ENCODE measurements around the gene PTGER2.

Gene PTGER2, protein sequence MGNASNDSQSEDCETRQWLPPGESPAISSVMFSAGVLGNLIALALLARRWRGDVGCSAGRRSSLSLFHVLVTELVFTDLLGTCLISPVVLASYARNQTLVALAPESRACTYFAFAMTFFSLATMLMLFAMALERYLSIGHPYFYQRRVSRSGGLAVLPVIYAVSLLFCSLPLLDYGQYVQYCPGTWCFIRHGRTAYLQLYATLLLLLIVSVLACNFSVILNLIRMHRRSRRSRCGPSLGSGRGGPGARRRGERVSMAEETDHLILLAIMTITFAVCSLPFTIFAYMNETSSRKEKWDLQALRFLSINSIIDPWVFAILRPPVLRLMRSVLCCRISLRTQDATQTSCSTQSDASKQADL

GRCh38 chr14:52313903-52314594 lies at the start of gene PTGER2:
Gene PTGER2, plus strand, starts transcription at chr14:52314312. Its CDS starts 237 bp downstream, at chr14:52314549.
- DNase-seq (ENCODE audit: low read depth in 2 of 2), result peak; percentile 75 to 85

DNA sequence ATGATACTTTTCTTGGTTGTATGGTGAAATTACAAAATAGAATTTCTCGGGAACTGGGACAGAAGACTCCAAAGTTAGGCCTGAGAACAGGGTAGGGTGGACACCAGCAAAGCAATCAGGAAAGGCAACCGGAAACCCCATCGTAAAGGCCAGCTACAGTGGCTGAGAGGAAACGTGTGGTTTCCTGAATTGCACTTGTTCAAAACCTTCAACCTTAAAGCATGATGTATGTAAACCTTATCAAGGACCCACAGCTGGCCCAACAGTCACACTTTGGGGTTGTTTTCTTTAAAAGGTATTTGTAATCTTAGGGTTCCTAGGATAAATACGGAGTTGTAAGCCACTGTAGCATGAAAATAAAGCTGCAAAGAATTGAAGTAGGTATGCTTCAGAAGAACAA lies 48.9 kb upstream of the PTGER2 start:
- no peak for DNase-seq (ENCODE audit: low read depth in 2 of 2)

GRCh38 chr14:52266179-52266578 lies 47.9 kb upstream of the PTGER2 start:
- DNase-seq (ENCODE audit: low read depth in 2 of 2), result no peak

- no peak for DNase-seq (ENCODE audit: low read depth in 2 of 2)
These were observed 47.3 kb upstream of the PTGER2 start for GRCh38 chr14:52266782-52267181.

DNA sequence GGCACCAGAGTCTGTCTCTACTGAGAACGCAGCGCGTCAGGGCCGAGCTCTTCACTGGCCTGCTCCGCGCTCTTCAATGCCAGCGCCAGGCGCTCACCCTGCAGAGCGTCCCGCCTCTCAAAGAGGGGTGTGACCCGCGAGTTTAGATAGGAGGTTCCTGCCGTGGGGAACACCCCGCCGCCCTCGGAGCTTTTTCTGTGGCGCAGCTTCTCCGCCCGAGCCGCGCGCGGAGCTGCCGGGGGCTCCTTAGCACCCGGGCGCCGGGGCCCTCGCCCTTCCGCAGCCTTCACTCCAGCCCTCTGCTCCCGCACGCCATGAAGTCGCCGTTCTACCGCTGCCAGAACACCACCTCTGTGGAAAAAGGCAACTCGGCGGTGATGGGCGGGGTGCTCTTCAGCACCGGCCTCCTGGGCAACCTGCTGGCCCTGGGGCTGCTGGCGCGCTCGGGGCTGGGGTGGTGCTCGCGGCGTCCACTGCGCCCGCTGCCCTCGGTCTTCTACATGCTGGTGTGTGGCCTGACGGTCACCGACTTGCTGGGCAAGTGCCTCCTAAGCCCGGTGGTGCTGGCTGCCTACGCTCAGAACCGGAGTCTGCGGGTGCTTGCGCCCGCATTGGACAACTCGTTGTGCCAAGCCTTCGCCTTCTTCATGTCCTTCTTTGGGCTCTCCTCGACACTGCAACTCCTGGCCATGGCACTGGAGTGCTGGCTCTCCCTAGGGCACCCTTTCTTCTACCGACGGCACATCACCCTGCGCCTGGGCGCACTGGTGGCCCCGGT lies 46.4 kb upstream of the PTGER2 start, which contains the start of gene PTGDR:
Gene PTGDR, plus strand, starts transcription at position 198 of the 778 bp plus-strand sequence. Its CDS starts 117 bp downstream, at position 315.
- peak in 1 of 2 donors; percentile 34 for DNase-seq (ENCODE audit: low read depth in 2 of 2)

GRCh38 chr14:52268279-52269061 lies 45.6 kb upstream of the PTGER2 start:
- no peak for DNase-seq (ENCODE audit: low read depth in 2 of 2)

DNA sequence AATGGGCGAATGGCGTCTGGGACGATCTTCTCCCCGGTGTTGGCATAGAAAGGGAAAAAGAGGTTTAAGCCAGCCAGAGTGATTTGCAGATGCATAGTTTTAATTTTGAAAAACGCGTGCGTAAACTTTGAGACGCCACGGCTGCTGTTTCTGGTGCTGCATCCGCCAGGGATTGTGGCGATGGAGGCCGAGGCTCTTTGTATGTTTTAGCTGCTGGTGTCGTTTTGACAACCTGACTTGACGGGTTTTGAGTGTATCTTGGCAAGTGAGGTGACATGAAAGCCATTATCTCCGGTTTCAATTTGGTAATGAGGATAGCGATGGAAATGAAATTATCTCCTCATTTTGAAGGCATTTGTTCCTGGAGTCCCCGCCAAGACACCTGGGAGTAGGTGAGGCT lies 45.0 kb upstream of the PTGER2 start:
- no peak for DNase-seq (ENCODE audit: low read depth in 2 of 2)

- no peak for DNase-seq (ENCODE audit: low read depth in 2 of 2)
These were observed 44.1 kb upstream of the PTGER2 start for GRCh38 chr14:52269982-52270381.

GRCh38 chr14:52271538-52271937 lies 42.6 kb upstream of the PTGER2 start:
- no peak for DNase-seq (ENCODE audit: low read depth in 2 of 2)

DNA sequence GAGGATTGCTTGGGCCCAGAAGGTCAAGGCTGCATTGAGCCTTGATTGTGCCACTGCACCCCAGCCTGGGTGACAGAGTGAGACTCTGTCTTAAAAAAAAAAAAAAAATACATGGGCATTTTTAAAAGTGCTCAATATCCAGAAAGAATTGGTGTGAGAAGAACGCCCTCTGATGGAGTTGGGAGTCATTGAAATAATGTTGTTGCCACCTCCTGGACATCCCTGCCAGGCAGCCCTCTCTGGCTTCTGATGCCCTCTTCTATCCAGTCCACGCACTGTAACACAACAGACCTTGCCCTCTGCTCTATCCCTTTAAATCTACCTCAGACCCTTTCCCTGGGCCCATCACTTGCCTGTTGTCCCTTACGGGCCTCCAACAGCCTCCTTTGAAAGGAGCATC lies 41.7 kb upstream of the PTGER2 start:
- DNase-seq (ENCODE audit: low read depth in 2 of 2), result no peak

GRCh38 chr14:52275372-52275771 lies 38.7 kb upstream of the PTGER2 start:
- DNase-seq (ENCODE audit: low read depth in 2 of 2), result no peak

DNA sequence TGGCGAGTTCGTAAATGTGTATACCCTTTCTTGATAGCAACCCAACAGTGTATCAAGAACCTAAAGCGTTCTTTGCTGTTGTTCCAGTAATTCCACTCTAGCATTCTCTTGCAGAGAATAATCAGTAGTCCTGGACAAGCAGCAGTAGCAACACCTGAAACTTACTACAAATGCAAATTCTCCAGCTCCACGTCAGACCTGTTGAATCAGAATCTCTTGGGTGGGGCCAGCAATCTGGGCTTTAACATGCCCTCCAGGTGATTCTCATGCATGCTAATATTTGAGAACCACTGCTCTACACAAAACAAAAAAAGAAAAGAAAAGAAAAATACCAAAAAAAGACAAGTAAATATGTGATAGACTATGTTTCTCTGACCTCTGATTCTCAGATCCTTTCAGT lies 36.6 kb upstream of the PTGER2 start:
- no peak for DNase-seq (ENCODE audit: low read depth in 2 of 2)

- no peak for DNase-seq (ENCODE audit: low read depth in 2 of 2)
These were observed 34.7 kb upstream of the PTGER2 start for GRCh38 chr14:52279408-52279807.

GRCh38 chr14:52283099-52283498 lies 31.0 kb upstream of the PTGER2 start:
- no peak for DNase-seq (ENCODE audit: low read depth in 2 of 2)

DNA sequence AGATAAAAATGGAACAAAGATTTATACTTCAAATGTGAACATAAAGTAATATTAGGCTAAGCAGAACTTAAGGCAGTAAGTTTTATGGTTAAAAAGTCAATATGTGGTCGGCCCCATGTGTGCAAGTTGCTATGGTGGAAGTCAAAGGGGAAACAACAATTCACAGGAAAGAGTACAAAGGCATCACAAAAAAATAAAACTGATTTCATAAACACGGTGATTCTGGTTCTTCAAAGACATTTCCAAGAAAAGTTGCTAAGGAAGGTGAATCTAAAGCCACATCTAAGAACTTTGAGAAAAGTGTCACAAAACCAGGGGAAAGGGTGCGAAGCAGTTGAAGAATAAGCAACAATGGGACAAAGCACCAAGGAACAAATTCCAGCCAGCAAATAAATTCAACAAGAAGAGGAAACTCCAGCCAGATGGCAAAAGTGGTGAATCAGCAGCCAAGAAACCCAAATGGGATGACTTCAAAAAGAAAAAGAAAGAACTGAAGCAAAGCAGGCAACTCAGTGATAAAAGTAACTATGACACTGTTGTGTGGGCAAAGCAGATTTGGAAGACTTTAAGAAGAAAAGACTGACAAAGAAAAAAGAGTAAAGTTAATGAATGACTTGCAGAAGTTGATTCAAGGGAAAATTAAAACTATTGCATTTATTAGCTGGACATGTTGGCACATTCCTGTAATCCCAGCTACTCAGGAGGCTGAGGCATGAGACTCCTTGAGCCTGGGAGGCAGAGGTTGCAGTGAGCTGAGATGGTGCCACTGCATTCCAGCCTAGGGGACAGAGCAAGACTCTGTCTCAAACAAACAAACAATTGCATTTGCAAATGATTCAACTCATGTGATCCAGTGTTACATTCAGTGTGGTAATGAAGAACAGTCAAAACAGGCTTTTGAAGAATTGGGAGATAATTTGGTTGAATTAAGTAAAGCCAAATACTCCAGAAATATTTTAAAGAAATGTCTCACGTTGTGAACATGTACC lies 27.2 kb upstream of the PTGER2 start:
- DNase-seq (ENCODE audit: low read depth in 2 of 2), result no peak

- no peak for DNase-seq (ENCODE audit: low read depth in 2 of 2)
These were observed 17.7 kb upstream of the PTGER2 start for GRCh38 chr14:52296378-52296777.

DNA sequence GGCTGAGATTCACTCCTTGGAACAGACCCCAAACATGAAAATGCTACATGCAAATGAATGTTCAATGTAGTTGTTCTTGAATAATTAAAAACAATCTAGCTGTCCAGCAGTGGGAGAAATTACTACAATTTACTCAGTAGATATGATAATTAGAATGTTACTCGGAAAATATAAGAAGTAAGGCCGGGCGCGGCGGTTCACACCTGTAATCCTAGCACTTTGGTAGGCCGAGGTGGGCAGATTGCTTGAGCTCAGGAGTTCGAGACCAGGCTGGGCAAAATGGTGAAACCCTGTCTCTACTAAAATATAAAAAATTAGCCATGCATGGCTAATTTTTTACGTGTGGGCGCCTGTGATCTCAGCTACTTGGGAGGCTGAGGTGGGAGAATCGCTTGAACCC lies 15.3 kb upstream of the PTGER2 start:
- no peak for DNase-seq (ENCODE audit: low read depth in 2 of 2)

GRCh38 chr14:52299692-52300278 lies 14.3 kb upstream of the PTGER2 start:
- no peak for DNase-seq (ENCODE audit: low read depth in 2 of 2)

DNA sequence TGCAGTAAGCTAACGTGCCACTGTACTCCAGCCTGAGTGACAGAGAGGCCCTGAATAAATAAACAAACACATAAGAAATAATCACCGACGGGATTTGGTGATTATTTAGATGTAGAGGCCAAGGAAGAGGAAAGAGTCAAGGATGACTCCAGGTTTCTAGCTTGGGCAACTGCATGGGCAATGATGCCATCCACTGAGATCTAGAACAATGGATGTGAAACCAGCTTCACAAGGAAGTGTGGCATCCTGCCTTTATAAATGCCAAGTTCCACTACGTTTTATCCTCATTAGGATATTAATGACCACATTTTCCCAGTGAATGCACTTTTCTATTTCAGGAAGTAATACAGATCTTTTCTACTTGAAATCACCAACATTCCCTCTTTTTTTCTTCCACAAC lies 10.9 kb upstream of the PTGER2 start:
- DNase-seq (ENCODE audit: low read depth in 2 of 2), result no peak

All from stimulated activated CD8-positive, alpha-beta memory T cell treated with anti-CD3 and anti-CD28 coated beads, Interleukin-15, amount 100 ng/mL, for 48 hours (primary cell).